GM19239 (cell line): Measurements from ENCODE around the gene DBN1.
"Not testable (repeated sequence)": the region's sequence is repeated elsewhere in the genome, so short reads cannot be mapped to it uniquely, and the experiment has no call there.

Experiments used
- DNase-seq: peaks from one replicate; pipeline ENCODE4 v3.0.0; 2011; ENCODE audit warnings: low spot score; ENCODE audit not compliant: insufficient read length
- FAIRE-seq: peaks from 2 replicates; lab custom pipeline; 2011; peaks lifted over from hg19 to GRCh38; lab: Jason Lieb, UNC

Gene DBN1

DNA sequence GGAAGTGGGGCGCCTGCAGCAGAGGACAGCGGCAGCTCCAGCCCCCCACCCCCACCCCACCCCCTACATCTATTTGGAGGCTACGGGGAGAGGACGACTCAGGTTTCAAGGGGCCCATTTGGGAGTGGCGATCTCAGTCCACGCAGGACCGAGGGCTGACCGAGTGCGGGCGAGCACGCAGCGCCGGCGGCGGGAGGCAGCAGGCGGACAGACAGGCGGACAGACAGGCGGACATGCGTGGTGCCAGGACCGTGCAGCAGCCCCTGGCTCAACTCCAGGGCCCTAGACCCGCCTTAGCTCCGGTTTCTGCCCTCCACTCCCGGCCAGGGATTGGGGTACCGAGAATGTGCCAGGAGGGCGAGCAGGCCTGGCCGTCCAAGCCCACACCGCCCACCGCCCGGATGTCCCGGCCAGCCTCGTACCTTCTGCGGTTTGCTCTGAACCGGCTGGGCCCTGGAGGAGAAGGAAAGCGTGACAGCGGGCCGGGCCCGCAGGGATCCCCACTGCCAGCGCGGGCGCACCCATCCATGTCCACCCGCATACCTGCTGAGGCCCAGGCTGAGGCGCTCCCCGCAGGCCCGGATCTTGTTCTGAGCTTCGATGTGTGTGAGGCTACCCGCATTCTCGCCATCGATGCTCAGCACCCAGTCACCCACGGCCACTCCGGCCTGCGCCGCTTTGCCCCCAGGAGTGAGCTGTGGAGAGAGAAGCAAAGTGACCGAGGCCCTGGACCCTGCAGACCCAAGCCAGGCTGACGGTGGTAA, 18.7 kb upstream of the DBN1 start:
- DNase-seq (no peak), FAIRE-seq (no peak)

DNA sequence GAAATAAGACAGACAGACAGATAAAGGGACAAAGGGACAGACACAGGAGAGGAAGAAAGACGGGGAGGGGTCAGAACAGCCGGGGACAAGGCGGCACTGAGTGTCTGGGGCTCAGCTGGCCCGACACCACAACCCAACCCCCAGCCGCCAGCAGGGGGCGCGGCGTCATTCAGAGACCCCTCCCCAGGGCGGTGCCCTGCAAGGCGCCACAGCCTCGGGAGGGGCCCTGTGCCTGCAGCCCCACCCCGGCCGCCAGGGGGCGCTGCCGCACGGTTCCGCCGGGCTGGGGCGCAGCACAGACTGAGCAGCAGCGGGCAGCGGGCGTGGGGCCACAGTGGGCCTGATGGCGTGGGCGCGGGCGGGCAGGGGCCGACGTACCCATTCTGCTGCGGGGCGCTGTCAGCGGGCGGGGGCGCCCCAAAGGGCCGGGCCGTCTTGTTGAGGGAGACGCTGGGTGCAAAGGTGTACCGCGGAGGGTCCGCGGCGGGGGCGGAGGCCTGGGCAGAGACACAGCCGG, 18.1 kb upstream of the DBN1 start:
- FAIRE-seq, result no peak
- no peak for DNase-seq

DNA sequence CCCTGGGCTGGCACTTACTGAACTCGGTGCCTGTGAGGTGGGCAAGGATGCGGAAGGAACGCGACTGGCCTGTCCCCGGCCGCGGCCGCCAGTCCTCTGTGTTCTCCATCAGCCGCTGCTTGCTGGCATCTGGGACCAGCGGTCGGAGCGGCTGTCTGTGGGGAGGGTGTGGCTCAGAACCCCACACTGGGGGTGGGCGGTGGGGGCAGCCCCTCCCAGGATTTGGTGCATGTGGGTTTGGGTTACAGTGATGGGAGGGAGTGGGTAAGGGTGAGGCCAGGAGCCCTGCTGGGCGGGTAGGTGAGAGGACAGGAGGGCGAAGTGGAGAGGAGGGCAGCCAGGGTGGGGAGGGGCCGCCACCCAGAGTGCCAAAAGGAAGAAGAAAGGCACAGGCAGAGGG, 17.6 kb upstream of the DBN1 start:
- DNase-seq, result no peak
- FAIRE-seq, result no peak

DNA sequence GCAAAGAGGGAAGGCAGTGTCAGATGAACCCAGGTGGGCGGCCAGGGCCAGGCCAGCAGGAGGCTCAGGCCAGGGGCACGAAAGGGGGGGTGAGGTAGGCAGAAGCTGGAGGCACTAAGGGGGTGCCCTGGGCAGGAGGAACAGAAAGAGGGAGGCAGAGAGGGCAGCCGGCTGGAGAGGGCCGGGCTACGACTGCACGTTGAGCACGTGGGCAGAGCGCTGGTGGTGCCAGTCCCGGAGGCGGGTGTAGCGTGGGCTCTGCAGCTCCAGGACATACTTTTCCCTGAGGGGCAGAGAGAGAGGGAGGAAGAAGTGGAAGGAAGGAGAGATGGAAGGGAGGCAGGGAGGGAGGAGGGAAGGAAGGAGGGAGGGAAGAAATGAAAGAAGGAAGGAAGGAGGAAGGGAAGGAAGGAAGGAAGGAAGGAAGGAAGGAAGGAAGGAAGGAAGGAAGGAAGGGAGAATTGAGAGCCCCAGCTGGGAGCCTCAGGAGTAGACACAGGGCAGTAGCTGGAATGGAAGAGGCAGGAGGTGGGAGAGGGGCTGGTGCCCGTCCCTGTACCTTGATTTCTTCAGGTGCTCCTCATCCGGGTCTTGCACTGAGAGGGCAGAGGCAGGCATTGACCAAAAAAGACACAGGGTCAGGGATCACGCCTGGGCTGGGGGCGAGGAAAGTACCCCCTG, 17.0 kb upstream of the DBN1 start:
- DNase-seq (no peak), FAIRE-seq (no peak)

DNA sequence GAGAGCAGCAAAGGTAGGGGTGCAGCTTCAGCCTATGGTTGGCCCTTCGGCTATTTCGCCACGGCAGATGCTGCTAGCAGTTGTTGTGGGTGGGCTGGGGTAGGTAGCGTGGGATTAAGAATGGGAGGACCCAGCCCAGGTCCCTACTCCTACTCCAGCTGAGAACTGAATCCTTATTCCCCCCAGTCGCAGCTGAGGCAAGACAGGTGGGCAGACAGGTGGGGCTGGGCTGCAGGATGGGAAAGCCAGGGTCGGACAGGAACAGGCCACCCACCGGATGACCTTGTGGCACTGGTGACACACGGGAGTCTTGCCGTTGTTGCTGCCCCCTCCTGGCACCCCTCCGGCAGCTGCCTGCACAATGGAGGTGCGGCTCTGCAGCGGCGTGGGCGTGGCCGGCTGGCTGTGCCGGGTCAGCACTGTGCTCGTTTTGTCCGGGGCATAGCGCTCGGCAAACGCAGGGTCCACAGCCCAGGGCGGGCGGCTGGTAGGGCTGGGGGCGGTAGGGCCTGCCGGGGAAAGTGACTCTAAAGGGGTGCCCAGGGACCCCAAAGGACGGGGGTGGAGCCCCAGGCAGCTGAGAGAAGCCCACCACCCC, 15.8 kb upstream of the DBN1 start:
- DNase-seq (no peak), FAIRE-seq (no peak)

DNA sequence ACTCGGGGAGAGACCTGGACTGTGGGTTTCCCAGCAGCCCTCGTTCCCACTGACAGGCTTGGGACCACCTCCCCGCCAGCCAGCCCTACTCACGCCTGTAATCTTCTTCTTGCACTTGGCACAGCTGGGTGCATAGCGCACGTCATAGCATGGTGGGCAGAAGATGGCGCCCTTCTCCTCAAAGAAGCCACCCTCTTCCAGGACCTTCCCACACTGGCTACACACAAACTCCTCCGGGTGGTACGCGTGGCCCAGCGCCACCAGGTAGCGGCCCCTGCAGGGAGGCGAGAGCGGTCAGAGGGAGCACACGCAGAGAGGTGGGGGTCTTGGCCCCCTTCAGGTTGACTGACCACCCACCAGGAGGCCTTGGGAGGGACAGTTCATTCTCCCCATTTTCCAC, 14.5 kb upstream of the DBN1 start:
- FAIRE-seq, result no peak

DNA sequence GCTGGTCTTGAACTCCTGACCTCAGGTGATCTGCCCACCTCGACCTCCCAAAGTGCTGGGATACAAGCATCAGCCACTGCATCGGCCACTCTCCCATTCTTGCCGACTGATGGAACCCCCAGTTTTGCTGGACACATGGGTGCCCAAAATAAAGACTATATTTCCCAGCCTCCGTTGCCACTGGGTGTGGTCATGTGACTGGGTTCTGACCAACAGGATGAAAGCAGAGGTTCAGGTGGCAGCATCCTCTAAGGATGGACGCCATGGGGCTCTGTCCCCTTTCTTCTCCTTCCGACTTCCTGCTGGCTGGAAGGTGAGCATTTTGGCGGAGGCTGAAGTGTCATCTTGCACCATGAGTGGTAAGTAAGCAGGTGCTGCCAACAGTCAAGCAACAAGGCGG, 13.7 kb upstream of the DBN1 start:
- FAIRE-seq, result no peak

More for the DNA sequence above, 14.5 kb upstream of the DBN1 start:
- DNase-seq, result no peak

DNA sequence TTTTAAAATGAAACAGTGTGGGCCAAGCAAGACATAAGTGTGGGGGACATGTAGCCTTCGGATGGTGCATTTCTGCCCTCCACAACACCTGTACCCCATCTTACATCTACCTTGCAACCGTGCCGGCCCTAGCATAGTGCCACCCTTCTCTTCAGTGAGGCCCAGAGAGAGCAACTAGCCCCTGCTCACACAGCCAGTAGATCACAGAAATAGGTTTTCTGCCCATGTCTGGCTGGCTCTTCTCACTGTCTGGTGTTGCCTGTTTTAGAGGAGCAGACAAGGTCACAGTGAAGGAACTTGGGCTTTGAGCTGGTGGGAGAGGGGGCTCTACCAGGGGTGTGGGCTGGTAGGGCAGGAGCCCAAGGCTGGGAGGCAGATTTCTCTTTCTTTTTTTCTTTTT, 12.8 kb upstream of the DBN1 start:
- DNase-seq, result no peak
- FAIRE-seq, result no peak

More for the DNA sequence above, 13.7 kb upstream of the DBN1 start:
- DNase-seq, result no peak

DNA sequence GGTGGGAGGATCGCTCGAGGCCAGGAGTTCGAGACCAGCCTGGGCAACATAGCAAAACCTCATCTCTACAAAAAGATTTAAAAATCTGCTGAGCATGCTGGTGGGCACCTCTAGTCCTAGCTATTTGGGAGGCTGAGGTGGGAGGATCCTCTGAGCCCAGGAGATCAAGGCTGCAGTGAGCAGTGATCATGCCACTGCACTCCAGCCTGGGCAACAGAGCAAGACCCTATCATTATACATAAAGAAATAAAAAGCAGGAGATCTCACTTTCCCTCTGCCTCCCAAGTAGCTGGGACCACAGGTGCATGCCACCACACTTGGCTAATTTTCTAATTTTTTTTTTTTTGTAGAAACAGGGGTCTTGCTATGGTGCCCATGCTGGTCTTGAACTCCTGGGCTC, 12.3 kb upstream of the DBN1 start:
- not testable (repeated sequence) for DNase-seq, FAIRE-seq

DNA sequence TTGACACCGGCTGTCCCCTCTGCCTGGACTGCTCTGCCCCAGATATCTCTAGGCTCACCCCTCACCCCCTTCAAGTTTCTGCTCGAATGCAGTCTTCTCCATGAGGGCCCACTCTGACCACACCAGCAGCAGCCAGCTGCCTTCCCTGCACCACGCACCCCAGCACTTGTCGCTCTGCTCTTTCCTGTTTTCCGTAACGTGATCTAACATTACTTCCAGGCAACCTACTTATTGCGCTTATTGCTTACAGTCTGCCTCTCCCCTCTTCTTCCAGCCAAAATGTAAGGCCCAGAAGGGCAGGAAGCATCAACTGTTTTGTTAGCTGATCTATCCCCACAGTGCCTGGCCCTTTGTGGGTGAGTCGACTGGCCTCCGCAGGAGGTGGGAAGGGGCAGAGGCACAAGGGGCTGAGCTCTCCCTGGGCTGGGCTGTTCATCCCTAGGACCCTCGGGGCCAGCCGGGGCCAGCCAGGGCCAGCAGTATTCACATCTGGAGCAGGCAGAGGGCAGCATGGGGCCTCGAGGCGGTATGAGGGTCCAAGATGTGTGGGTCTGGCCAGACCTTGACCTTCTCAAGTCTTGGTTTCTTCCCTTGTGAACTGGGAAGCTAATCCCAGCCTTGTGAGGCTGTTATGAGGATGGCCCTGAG, 11.6 kb upstream of the DBN1 start:
- FAIRE-seq (no peak), DNase-seq (no peak)

DNA sequence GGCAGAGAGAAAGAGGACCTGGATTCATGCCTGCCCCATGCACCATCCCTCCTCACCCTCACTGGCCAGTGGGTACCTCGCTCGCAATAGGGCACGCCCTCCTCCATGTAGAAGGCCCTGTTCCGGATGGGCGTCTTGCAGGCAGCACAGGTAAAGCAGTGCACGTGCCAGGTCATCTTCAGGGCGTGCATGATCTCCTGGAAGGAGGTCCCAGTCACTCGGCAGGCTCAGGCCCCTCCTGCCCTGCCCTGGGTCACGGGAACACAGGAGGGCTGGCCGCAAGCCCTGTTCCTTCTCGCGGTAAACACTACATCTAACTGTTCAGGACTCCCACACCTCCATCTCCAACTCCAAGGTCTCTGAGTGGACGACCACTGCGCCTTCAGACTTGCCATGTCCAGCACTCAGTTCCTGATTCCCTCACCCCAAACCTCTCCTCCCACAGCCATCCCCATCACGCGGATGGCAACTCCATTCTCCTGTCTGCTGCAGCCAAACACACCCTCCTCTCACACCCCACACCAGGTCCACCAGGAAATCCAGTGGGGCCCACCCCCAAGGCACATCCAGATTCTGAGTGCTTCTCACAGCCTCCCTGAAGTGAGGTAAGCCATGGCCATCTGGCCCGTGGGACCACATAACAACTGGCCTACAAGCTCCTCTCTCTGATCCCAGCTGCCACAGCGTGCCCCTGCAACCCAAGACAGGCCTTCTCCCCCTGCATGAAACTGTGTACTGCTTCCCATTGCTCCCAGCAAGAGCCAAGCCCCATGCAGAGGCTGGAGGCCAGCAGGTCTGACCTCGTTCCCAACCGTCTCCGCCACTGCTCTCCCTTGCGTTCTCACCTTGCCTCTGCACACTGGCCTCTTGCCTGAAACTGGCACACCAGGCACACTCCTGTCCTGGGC, 10.8 kb upstream of the DBN1 start:
- DNase-seq, result no peak
- no peak for FAIRE-seq

DNA sequence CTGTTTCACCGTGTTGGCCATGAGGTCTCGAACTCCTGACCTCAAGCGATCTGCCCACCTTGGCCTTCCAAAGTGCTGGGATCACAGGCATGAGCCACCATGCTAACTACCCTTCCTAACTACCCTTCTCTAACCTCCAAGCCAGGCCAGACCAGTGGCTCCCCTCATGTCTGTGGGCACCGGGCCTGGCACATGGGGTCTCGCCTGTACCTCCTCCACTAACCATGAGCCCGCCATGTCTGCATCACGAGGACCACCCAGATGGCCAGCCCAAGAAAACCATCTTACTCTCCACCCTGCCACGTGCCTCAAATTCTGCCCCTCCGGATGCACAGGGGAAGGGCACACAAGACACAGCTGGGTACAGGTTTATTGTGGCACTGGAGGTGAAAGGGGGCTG, 9.6 kb upstream of the DBN1 start:
- DNase-seq (no peak), FAIRE-seq (no peak)

DNA sequence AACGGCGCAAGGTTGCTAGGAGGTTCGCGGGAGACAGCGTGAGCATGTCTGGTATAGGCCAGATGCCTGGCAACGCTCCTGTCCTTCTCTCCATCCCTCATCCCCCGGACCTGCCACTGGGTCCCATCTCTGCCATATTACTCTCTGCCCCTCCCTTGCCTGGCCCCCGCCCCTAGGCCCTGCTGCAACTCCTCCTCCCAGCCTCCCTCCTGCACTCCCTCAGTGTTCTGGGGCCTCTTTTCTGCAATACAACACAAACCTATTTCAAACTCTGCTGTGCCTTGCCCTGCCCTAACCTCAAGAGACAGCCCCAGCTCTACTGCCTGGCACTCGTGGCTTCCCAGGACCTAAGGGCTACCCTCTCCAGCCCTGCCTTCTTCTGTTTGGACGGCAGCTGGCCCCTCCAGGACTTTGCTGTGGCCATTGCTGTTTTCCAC, 8.9 kb upstream of the DBN1 start:
- DNase-seq (no peak), FAIRE-seq (no peak)

DNA sequence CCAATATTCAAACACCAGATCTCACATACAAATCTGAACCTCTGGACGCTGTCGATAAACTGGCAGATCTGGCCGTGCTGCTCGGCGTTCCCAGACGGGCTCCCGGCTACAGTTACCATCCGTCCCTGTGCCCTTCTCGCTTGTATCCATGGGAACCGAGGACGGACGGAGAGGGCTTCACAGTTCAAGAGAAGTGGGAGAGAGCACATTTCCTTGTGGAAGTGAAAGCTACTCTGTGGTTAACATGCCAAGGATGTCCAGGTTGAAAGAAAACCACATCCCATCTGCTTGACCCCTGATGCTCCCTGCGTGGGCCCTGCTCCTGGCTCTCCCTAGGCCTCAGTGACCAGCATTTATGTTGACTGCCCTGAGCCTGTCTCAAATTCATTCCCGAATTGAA, 6.3 kb upstream of the DBN1 start:
- no peak for FAIRE-seq
- DNase-seq, result no peak

DNA sequence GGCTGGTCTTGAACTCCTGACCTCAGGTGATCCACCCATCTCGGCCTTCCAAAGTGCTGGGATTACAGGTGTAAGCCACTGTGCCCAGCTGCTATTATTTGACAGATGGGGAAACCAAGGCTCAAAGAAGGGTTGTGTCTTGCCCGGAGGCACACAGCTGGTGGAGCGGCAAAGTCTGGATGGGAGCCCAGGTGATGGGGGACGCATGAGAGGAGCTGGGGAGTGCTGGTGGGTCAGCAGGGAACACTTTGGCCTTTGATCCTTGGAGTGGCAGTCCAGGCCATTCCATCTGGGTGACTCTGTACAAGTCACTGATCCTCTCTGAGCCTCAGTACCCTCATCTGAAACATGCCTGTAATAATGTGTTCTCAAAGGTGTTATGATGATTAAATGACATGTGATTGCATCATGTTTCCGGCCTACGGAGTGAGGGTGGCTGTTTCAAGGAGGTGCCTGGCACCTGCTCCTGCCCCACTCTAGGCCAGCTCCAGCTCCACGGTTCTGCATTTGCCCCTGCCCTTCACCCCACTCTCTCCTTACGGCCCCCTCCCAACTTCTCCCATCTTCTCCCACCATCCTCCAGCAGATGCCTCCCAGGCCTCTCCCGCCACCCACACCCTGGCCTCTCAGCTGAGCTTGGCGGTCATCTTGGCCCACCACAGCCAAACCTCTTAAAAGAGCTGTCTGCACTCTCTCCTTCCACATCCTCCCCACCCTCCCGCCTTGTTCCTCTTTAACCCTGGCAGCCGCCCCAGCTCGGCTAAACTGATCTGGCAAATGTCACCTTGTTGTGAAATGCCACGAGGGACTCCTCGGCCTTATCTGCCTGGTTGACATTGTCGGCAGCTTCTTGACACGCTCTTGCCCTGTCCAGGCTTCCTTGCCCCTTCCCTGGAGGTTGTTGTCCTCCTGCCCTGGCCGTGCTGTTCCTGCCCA, 5.5 kb upstream of the DBN1 start:
- DNase-seq, result no peak
- FAIRE-seq, result peak; percentile 26

DNA sequence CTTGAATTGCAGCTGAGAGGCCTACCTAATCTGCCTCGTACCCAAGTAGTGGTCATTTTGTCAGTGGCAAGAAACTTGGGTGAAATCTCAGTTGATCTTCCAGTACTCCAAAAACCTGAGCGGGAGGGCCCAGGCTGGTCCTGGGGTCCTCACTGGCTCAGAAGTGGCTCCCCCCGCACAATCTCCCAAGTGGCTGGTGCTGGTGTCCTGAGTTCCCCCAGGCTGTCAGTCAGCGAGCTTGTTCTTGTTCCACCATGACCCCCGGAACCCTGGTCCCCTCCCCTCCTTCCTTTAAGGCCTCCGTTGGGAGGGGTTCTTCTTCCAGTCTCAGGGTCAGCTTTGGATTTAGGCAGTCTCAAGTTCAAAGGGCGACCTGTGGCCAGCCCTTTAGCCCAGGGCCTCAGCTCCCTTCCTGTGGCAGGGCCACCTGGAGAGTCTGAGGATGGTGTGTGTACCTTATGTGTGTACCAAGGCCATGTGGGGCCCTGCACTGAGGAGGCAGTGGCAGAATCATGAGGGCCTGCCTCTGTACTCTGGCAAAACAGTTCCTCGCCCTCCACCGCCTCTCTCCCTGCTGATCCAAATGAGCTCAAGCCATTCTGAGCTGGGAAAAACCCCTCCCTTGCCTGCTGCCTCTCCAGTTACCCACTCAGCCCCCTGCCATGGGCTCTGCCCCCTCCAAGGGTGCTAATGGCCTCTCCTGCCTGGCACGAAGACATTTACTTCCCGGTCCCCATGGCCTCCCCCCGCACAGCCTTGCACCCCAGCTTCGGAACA, 4.5 kb upstream of the DBN1 start:
- DNase-seq (no peak), FAIRE-seq (no peak)

DNA sequence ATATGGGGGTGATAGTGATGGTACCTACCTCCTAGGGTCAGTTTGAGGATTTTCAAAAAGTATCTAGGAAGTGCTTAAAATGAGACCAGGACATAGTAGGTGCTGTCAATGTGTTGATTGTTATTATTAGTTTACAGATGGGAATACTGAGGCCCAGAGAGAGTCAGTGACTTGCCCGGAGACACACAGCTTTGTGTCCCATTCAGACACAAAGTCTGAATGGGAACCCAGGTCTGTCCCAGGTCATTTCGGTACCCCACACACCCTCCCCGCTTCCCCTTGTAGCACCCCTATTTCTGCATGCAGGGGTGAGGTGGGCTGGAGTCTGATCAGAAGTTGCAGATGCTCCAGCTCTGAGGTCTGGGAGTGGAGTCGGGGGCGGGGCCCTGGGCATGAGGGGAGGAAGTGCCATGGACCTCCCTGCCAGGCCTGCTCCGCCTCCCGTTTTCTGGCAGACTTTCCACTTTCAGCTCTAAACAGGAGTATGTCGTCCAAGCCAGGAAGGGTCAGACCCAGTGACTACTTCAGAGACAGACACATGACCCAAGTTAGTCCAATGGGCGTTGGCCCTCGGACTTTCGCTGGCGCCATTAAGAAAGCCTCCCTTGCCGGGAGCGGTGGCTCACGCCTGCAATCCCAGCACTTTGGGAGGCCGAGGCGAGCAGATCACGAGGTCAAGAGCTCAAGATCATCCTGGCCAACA, 3.2 kb upstream of the DBN1 start:
- no peak for FAIRE-seq
- no peak for DNase-seq
